HG03175 (cell line): ENCODE results near the gene ACP3.
"Not testable (repeated sequence)": the region's sequence is repeated elsewhere in the genome, so short reads cannot be mapped to it uniquely, and the experiment has no call there.

Source experiments
- ATAC-seq: cut with Tn5 transposase; IDR thresholded peaks from one replicate; pipeline ENCODE4 v1.9.1; 2021; ENCODE audit warnings: mild to moderate bottlenecking, moderate library complexity; ENCODE audit not compliant: unreplicated experiment

Gene ACP3, protein sequence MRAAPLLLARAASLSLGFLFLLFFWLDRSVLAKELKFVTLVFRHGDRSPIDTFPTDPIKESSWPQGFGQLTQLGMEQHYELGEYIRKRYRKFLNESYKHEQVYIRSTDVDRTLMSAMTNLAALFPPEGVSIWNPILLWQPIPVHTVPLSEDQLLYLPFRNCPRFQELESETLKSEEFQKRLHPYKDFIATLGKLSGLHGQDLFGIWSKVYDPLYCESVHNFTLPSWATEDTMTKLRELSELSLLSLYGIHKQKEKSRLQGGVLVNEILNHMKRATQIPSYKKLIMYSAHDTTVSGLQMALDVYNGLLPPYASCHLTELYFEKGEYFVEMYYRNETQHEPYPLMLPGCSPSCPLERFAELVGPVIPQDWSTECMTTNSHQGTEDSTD

GRCh38 chr3:132317229-132317948, at the start of gene ACP3:
Gene ACP3, plus strand, starts transcription at chr3:132317407. Its CDS starts 50 bp downstream, at chr3:132317457.
- ATAC-seq: no peak

DNA sequence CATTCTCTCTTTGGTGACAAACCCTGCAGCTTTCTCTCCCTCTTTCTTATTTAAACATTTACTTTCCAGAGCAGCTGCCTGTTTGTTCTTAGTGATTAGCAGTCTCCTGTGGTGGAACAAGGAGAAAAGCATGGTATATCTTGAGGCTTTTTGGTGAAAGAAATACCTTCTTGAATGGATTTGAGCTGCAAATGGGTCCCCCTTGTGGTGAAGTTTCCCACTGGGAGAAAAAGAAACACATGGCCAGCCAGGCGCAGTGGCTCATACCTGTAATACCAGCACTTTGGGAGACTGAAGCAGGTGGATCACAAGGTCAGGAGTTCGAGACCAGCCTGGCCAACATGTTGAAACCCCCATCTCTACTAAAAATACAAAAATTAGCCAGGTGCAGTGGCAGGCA, 48.3 kb upstream of the ACP3 start:
- ATAC-seq: no peak

GRCh38 chr3:132273036-132273435, 44.2 kb upstream of the ACP3 start:
- no peak for ATAC-seq

- ATAC-seq: no peak
These were observed 40.8 kb upstream of the ACP3 start for GRCh38 chr3:132276228-132276906.

GRCh38 chr3:132279030-132279429, 38.2 kb upstream of the ACP3 start:
- ATAC-seq: no peak

GRCh38 chr3:132283440-132283839, 33.8 kb upstream of the ACP3 start:
- peak; percentile 58 for ATAC-seq

DNA sequence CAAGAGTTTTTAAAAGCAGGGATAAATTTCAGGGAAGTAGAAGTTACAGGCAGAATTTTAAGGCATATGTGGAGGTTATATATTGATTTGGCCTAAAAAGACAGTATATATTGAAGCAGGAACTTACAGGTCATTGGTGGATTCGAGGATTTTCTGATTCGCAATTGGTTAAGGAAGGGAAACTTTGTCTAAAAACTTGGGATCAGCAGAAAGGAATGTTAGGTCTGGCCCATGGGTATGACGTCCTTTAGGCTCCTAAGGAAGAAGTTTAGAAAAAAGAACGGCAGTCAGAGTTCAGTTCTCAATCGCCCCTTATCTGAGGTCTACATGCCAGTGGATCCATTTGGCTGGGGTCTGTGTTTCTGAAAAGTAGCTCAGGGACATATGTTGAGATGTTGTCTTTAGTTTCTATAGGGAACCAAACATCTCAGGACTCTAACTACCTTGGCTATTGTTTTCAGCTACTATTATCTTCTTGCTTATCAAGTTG, 33.2 kb upstream of the ACP3 start:
- no peak for ATAC-seq

DNA sequence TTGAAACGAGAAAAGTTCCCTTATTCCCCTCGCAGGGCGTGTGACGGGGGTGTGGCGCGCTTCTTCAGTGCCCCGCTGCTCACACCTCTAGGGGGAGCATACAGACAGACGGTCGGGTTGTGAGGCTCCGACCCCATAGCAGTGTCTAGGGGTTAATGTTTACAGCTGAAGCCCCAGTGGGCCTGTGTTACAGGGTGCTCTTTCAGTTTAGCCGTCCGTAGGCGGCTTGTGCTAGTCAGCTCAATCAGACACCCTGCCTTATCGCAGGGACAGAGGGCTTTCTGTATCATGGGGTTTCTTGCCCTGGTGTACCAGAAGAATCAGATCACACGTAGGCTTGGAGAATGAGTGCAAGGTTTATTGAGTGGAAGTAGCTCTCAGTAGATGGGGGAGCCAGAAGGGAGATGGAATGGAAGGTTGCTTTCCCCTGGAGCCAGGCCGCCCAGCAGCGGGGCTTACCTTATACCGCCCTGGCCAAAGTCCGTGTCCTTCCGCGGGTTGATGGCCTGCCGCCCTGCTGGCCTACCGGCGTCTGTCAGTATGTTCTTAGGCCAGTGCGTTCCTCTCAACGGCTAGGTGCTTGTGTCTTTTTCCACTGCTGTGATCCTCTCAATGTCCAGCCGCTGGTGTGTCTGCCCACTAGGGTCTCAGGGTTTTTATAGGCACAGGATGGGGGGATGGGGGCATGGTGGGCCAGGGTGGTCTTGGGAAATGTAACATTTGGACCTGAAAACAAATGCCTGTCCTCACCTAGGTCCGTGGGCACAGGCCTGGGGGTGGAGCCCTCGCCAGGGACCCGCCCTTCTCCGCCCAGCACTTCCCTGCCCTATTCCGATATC, 32.2 kb upstream of the ACP3 start:
- ATAC-seq: no peak

GRCh38 chr3:132285620-132285945, 31.6 kb upstream of the ACP3 start:
- ATAC-seq: no peak

DNA sequence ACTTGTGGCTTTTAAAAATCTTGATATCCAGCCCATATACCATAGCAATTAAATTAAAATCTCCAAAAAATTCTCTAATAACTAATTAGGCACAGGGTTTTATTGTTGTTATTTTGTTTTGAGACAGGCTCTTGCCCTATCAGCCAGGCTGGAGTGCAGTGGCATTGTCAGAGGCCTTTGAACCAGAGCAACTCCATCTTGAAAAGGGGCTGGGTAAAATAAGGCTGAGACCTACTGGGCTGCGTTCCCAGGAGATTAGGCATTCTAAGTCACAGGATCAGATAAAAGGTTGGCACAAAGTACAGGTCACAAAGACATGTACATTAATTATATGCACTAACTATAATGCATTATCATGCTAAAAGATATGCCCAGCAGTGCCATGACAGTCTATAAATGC, 31.2 kb upstream of the ACP3 start:
- ATAC-seq: no peak

- ATAC-seq: no peak
These were observed 28.9 kb upstream of the ACP3 start for GRCh38 chr3:132288357-132288756.

- no peak for ATAC-seq
These were observed 27.9 kb upstream of the ACP3 start for GRCh38 chr3:132289316-132289715.

GRCh38 chr3:132290833-132291232, 26.4 kb upstream of the ACP3 start:
- ATAC-seq: no peak

GRCh38 chr3:132292042-132292441, 25.2 kb upstream of the ACP3 start:
- ATAC-seq: no peak

GRCh38 chr3:132293251-132293650, 24.0 kb upstream of the ACP3 start:
- ATAC-seq: no peak

- ATAC-seq: no peak
These were observed 22.3 kb upstream of the ACP3 start for GRCh38 chr3:132294906-132295305.

GRCh38 chr3:132303336-132304201, 13.6 kb upstream of the ACP3 start:
- ATAC-seq: not testable (repeated sequence)

DNA sequence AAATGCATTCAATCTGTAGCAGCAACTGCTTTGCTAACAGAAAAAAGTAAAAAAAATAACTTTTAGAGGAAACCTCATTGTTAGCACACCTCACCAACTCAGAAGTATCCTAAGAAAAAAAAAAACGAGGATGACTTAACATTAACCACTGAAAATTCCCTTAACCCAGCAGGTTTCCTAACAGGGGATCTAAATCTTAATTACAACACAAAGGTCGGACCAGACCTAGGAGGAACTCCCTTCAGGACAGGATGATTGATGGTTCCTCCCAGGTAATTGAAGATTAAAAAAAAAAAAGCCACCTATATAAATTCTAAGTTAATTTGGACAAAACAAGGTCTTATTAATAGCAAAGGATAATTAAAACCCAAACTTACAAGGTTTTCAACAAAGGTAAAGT, 12.9 kb upstream of the ACP3 start:
- ATAC-seq: not testable (repeated sequence)

DNA sequence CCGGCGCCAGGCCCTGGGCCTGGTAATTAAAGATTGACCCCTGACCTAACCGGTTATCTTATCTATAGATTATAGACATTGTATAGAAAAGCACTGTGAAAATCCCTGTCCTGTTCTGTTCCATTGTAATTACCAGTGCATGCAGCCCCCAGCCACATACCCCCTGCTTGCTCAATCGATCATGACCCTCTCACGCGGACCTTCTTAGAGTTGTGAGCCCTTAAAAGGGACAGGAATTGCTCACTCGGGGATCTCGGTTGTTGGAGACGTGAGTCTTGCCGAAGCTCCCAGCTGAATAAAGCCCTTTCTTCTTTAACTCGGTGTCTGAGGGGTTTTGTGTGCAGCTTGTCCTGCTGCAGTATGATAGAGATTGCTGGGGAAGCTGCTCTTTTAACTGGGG, 7.2 kb upstream of the ACP3 start:
- not testable (repeated sequence) for ATAC-seq

DNA sequence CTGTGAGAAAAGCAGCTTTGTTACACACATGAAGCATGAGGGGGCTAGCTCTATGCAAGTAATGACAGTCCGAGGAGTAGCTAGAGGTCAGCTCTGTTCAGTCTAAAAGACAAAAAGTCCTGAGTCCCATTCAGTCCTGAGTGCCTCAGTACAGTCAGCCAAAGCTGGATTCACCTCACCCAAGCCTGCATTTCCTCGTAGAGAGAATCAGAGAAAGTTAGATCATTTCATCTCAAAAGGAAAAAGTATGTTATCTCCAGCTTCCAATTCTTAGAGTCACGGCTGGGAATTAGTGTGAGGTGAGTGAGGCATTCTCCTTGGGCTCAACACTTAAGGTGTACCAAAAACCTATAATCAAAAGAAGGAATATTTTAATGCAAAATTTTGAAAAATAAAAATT, 5.9 kb upstream of the ACP3 start:
- no peak for ATAC-seq
